ENCODE results near the gene MAP3K14.

MAP3K14 gene

GRCh38 chr17:45313421-45313771, 3.4 kb downstream of the MAP3K14 start:
- TF ChIP-seq CTCF (IDR thresholded peaks at IDR 0.05; ENCODE audit: low read depth, low read length, missing control alignments): no peak

GRCh38 chr17:45312477-45313420, 4.1 kb downstream of the MAP3K14 start:
- no peak for DNase-seq (ENCODE audit: extremely low read depth, low read depth)
- TF ChIP-seq CTCF (IDR thresholded peaks at IDR 0.05; ENCODE audit: low read depth, low read length, missing control alignments): no peak
- H3K4me3 ChIP-seq (replicated peaks; ENCODE audit: low read depth, low read length): peak overlapping the region; percentile 83

More at GRCh38 chr17:45313421-45313771, 3.4 kb downstream of the MAP3K14 start:
- no peak for DNase-seq (ENCODE audit: extremely low read depth, low read depth)
- H3K4me3 ChIP-seq (replicated peaks; ENCODE audit: low read depth, low read length): peak overlapping the region; percentile 83; the same call in 1 of the 2 replicates

GRCh38 chr17:45311760-45312476, 4.9 kb downstream of the MAP3K14 start:
- DNase-seq (ENCODE audit: extremely low read depth, low read depth): no peak
- TF ChIP-seq CTCF (IDR thresholded peaks at IDR 0.05; ENCODE audit: low read depth, low read length, missing control alignments): no peak
- peak overlapping the region; percentile 83 for H3K4me3 ChIP-seq (replicated peaks; ENCODE audit: low read depth, low read length)

- TF ChIP-seq CTCF (IDR thresholded peaks at IDR 0.05; ENCODE audit: low read depth, low read length, missing control alignments): peak; percentile 10
- H3K4me3 ChIP-seq (replicated peaks; ENCODE audit: low read depth, low read length): no peak overlapping the region
- DNase-seq (ENCODE audit: extremely low read depth, low read depth): no peak
These were observed 5.4 kb downstream of the MAP3K14 start for GRCh38 chr17:45311401-45311759.

GRCh38 chr17:45310380-45311324, 6.2 kb downstream of the MAP3K14 start:
- TF ChIP-seq CTCF (IDR thresholded peaks at IDR 0.05; ENCODE audit: low read depth, low read length, missing control alignments): no peak
- DNase-seq (ENCODE audit: extremely low read depth, low read depth): no peak
- H3K4me3 ChIP-seq (replicated peaks; ENCODE audit: low read depth, low read length): no peak overlapping the region

- no peak for DNase-seq (ENCODE audit: extremely low read depth, low read depth)
- TF ChIP-seq CTCF (IDR thresholded peaks at IDR 0.05; ENCODE audit: low read depth, low read length, missing control alignments): no peak
- no peak overlapping the region for H3K4me3 ChIP-seq (replicated peaks; ENCODE audit: low read depth, low read length)
These were observed 7.4 kb downstream of the MAP3K14 start for GRCh38 chr17:45309400-45309799.
